ENCODE measurements around the gene CCDC187. TPM values are rescaled to one million over a fixed set of nuclear protein-coding genes. Genes with fewer than 3 reads are reported as not detected.

CCDC187 gene
- total RNA-seq, 2 donors from 2014 or later, result 0.30 to 0.48 TPM

DNA sequence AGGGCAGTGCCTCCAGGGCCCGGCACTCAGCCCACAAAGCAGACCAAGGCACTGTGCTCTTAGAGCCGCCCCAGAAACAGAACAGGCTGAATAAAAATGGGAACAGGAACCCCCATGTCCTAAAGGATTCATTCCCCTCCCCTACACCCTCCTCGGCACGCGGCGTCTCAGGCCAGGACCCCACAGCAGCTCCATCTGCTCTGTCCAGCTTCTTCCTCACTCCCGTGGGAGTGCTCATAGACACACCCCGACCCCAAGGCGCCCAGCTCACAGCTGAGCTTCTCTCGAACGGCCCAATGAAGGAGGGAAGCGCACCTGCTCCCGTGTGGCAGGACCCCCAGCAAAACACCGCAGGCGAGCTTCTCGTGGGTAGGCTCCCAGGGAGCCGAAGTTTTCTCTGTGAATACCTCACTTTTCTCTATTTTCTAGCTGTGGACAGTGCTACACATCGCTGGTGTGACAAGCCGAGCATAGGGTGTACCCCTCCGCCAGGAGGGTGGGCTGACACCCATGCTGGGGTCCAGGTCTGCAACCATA is 42.9 kb downstream of the CCDC187 start:
- no peak overlapping the region for H3K9ac ChIP-seq (ENCODE audit: low read depth in 2 of 2, low read length in 2 of 2)
- H3K4me1 ChIP-seq, result no peaks in the 10 kb centered on the region
- TF ChIP-seq, protein P1, sequence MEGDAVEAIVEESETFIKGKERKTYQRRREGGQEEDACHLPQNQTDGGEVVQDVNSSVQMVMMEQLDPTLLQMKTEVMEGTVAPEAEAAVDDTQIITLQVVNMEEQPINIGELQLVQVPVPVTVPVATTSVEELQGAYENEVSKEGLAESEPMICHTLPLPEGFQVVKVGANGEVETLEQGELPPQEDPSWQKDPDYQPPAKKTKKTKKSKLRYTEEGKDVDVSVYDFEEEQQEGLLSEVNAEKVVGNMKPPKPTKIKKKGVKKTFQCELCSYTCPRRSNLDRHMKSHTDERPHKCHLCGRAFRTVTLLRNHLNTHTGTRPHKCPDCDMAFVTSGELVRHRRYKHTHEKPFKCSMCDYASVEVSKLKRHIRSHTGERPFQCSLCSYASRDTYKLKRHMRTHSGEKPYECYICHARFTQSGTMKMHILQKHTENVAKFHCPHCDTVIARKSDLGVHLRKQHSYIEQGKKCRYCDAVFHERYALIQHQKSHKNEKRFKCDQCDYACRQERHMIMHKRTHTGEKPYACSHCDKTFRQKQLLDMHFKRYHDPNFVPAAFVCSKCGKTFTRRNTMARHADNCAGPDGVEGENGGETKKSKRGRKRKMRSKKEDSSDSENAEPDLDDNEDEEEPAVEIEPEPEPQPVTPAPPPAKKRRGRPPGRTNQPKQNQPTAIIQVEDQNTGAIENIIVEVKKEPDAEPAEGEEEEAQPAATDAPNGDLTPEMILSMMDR (IDR thresholded peaks at IDR 0.05), result no peak
- no peaks in the 10 kb centered on the region for H3K9me3 ChIP-seq
- H3K27me3 ChIP-seq, result no peaks in the 10 kb centered on the region
- intact Hi-C loops (cut with DNase I), result no loop called here
- H3K4me3 ChIP-seq, result no peak overlapping the region
- H3K27ac ChIP-seq, result no peak overlapping the region
- no peak for DNase-seq
- no peaks in the 10 kb centered on the region for H3K36me3 ChIP-seq

DNA sequence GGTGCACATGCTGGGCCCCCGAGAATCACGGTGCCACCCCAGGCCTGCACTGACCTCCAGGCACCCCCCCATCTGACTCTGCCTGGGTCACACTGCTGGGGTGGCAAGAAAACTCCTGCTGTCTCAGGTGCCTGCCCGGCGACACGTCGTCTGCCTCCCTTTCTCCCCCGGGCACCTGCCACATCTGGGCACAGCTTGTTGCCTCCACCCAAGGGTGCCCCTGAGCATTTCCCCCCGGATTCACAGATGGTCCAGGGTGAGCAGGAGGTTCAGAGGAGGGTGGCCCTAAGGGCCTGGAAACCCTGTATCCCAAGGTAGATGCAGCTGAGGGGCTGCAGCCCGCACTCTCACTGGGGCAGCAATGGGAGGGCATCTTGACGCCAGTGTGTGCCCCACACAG is 43.4 kb downstream of the CCDC187 start:
- no peak overlapping the region for H3K4me3 ChIP-seq
- no peak for DNase-seq
- no peaks in the 10 kb centered on the region for H3K9me3 ChIP-seq
- no peaks in the 10 kb centered on the region for H3K36me3 ChIP-seq
- no peaks in the 10 kb centered on the region for H3K27me3 ChIP-seq
- H3K9ac ChIP-seq (ENCODE audit: low read depth in 2 of 2, low read length in 2 of 2), result no peak overlapping the region
- TF ChIP-seq, protein P1 (IDR thresholded peaks at IDR 0.05), result no peak
- no peak overlapping the region for H3K27ac ChIP-seq
- no peaks in the 10 kb centered on the region for H3K4me1 ChIP-seq
- intact Hi-C loops (cut with DNase I), result no loop called here

DNA sequence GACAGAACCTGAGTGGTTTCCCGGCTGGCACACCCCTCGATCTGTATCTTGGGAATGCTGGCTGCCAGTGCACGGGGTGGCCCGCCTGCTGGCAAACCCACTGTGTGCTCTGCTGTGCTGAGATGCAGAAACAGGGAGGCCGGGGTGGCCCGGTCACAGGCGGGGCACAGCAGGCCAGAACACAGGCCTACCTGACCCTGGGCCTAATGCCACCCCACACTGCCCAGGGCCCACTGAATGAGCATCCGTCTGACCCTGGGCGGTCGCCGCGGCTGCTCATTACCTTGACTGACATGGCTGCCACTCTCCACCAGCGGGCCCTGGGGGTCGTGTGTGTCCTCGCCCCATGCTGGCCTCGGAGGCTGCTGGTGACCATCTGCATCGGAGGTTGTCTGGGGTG is 44.1 kb downstream of the CCDC187 start:
- H3K36me3 ChIP-seq, result no peaks in the 10 kb centered on the region
- TF ChIP-seq, protein P1 (IDR thresholded peaks at IDR 0.05), result no peak
- H3K4me3 ChIP-seq, result no peak overlapping the region
- no peak overlapping the region for H3K9ac ChIP-seq (ENCODE audit: low read depth in 2 of 2, low read length in 2 of 2)
- no peaks in the 10 kb centered on the region for H3K4me1 ChIP-seq
- no peaks in the 10 kb centered on the region for H3K27me3 ChIP-seq
- no peaks in the 10 kb centered on the region for H3K9me3 ChIP-seq
- no peak for DNase-seq
- intact Hi-C loops (cut with DNase I), result no loop called here
- no peak overlapping the region for H3K27ac ChIP-seq

DNA sequence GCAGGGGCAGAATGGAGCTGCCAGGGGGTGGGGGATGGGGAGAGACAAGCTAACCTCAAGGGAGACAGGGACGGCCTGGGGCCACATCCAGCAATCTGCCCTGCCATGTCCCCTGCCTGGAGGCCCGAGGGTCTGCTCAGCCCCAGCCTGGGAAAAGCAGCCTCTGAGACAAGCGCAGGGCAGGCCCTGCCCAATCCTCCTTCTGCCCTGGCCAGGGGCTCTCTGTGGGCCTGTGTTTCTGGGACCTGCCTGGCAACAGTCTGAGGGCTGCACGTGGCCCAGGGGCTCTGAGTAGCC is 44.4 kb downstream of the CCDC187 start:
- TF ChIP-seq, protein P1 (IDR thresholded peaks at IDR 0.05), result no peak
- no peak for DNase-seq
- Histone ChIP-seq H3K9me3 (no peaks in the 10 kb centered on the region), H3K27me3 (no peaks in the 10 kb centered on the region), H3K4me1 (no peaks in the 10 kb centered on the region), H3K27ac (no peak overlapping the region), H3K9ac (ENCODE audit: low read depth in 2 of 2, low read length in 2 of 2) (no peak overlapping the region), H3K36me3 (no peaks in the 10 kb centered on the region), H3K4me3 (no peak overlapping the region)
- intact Hi-C loops (cut with DNase I), result no loop called here

DNA sequence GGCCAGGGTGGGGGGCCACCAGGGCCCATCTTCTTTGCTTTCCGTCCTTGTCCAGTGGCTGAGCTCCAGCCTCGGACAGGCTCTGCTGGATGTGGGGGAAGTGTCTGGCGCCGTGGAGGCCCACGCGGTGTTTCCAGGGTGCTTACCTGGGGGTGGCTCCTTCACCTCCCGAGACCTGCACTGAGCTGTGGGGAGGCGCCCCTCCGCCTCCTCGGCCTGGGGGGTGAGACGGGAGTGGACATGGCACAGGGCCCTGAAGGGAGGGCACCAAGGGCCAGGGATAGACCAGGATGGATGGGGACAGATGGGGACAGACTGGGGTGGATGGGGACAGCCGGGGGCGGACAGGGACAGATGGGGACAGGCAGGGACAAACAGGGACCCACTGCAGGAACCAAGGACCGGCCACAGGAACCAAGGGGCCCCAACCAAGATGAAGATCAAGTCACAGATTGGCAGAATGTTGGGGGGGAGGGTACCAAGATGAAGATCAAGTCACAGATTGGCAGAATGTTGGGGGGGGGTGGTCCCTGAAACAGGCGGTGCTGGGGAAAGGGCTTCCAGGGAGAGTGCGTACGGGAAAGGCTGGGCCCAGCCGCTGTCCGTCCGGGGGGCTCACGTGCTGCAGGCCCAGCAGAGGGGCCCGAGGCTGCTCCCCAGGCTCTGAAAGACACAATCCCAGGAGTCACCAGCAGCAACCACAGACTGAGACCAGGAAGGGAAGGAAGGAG is 44.9 kb downstream of the CCDC187 start:
- H3K9ac ChIP-seq (ENCODE audit: low read depth in 2 of 2, low read length in 2 of 2), result no peak overlapping the region
- H3K27ac ChIP-seq, result no peak overlapping the region
- H3K36me3 ChIP-seq, result no peaks in the 10 kb centered on the region
- TF ChIP-seq, protein P1 (IDR thresholded peaks at IDR 0.05), result no peak
- no peak overlapping the region for H3K4me3 ChIP-seq
- intact Hi-C loops (cut with DNase I), result no loop called here
- no peaks in the 10 kb centered on the region for H3K9me3 ChIP-seq
- H3K27me3 ChIP-seq, result no peaks in the 10 kb centered on the region
- H3K4me1 ChIP-seq, result no peaks in the 10 kb centered on the region
- DNase-seq, result no peak

Measured in colonic mucosa (tissue), 4 donors.